ENCODE results near the gene GPR151.

DNA sequence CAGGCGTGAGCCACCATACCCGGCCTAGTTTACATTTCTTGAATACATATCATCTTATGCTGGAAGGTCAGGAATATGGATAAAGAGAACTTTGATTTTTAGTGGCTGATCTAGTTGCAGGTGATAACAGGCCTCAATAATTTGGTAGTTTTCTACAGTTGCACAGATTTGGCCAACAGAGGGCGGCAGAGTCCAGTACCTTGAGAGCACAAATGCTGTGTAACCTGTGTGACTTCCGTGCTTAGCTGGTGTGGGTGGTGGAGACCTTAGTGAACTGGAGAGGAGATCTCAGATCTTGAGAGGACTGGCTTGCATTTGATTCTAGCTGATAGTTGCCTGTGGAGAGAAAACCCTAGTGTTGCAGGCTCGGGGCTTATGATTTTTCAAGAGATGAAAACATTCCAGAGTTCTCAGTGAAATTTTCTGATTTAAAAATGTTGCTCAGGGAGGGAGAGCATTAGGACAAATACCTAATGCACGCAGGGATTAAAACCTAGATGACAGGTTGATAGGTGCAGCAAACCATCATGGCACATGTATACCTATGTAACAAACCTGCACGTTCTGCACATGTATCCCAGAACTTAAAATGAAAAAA is 17.4 kb upstream of the GPR151 start:
- TF ChIP-seq, protein P1, sequence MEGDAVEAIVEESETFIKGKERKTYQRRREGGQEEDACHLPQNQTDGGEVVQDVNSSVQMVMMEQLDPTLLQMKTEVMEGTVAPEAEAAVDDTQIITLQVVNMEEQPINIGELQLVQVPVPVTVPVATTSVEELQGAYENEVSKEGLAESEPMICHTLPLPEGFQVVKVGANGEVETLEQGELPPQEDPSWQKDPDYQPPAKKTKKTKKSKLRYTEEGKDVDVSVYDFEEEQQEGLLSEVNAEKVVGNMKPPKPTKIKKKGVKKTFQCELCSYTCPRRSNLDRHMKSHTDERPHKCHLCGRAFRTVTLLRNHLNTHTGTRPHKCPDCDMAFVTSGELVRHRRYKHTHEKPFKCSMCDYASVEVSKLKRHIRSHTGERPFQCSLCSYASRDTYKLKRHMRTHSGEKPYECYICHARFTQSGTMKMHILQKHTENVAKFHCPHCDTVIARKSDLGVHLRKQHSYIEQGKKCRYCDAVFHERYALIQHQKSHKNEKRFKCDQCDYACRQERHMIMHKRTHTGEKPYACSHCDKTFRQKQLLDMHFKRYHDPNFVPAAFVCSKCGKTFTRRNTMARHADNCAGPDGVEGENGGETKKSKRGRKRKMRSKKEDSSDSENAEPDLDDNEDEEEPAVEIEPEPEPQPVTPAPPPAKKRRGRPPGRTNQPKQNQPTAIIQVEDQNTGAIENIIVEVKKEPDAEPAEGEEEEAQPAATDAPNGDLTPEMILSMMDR (IDR thresholded peaks at IDR 0.05; ENCODE audit: poor library complexity, severe bottlenecking), result peak; percentile 95
- TF ChIP-seq POLR2AphosphoS5 (IDR thresholded peaks at IDR 0.05), result no peak
- no peak for TF ChIP-seq EP300 (conservative IDR thresholded peaks at IDR 0.05; ENCODE audit: poor library complexity, severe bottlenecking)
- TF ChIP-seq SMC3 (conservative IDR thresholded peaks at IDR 0.05; ENCODE audit: poor library complexity), result peak; percentile 95
- TF ChIP-seq, protein P2, sequence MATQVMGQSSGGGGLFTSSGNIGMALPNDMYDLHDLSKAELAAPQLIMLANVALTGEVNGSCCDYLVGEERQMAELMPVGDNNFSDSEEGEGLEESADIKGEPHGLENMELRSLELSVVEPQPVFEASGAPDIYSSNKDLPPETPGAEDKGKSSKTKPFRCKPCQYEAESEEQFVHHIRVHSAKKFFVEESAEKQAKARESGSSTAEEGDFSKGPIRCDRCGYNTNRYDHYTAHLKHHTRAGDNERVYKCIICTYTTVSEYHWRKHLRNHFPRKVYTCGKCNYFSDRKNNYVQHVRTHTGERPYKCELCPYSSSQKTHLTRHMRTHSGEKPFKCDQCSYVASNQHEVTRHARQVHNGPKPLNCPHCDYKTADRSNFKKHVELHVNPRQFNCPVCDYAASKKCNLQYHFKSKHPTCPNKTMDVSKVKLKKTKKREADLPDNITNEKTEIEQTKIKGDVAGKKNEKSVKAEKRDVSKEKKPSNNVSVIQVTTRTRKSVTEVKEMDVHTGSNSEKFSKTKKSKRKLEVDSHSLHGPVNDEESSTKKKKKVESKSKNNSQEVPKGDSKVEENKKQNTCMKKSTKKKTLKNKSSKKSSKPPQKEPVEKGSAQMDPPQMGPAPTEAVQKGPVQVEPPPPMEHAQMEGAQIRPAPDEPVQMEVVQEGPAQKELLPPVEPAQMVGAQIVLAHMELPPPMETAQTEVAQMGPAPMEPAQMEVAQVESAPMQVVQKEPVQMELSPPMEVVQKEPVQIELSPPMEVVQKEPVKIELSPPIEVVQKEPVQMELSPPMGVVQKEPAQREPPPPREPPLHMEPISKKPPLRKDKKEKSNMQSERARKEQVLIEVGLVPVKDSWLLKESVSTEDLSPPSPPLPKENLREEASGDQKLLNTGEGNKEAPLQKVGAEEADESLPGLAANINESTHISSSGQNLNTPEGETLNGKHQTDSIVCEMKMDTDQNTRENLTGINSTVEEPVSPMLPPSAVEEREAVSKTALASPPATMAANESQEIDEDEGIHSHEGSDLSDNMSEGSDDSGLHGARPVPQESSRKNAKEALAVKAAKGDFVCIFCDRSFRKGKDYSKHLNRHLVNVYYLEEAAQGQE (IDR thresholded peaks at IDR 0.05; ENCODE audit: borderline replicate concordance), result no peak
- no peak for TF ChIP-seq EZH2 (IDR thresholded peaks at IDR 0.05; ENCODE audit: borderline replicate concordance, insufficient read depth, low read length, poor library complexity, severe bottlenecking)
- no peak for TF ChIP-seq MXI1 (conservative IDR thresholded peaks at IDR 0.05; ENCODE audit: poor library complexity, severe bottlenecking)
- TF ChIP-seq TAF1 (IDR thresholded peaks at IDR 0.05; ENCODE audit: low read depth), result no peak
